Subcutaneous abdominal adipose tissue (tissue), 5 donors: ENCODE data around the gene ADAMTSL4.

Experiments used
- H3K27ac ChIP-seq: one replicate; pipeline ENCODE4 v1.7.0; 2013; ENCODE audit warnings: low read depth, mild to moderate bottlenecking, inconsistent platforms, low read length, moderate library complexity
- H3K27me3 ChIP-seq, 5 donors: one replicate each; pipeline ENCODE4 v1.7.0; 2013; ENCODE audit warnings: low read length in 5 of 5, inconsistent platforms in 1 of 5; ENCODE audit not compliant: control insufficient read depth in 5 of 5, insufficient read depth in 4 of 5
- H3K36me3 ChIP-seq, 5 donors: one replicate each; pipeline ENCODE4 v1.7.0; 2013; ENCODE audit warnings: low read length in 5 of 5; ENCODE audit not compliant: control insufficient read depth in 5 of 5, insufficient read depth in 5 of 5
- H3K4me1 ChIP-seq, 5 donors: one replicate each; pipeline ENCODE4 v1.7.0; 2013; ENCODE audit warnings: low read length in 5 of 5, mild to moderate bottlenecking in 3 of 5, moderate library complexity in 1 of 5; ENCODE audit not compliant: control insufficient read depth in 5 of 5, insufficient read depth in 5 of 5
- H3K4me3 ChIP-seq, 5 donors: one replicate each; pipeline ENCODE4 v1.7.0; 2013; ENCODE audit warnings: low read length in 5 of 5, low read depth in 1 of 5
- H3K9ac ChIP-seq, 5 donors: one replicate each; pipeline ENCODE4 v1.7.0; 2013; ENCODE audit warnings: low read length in 5 of 5, mild to moderate bottlenecking in 4 of 5, moderate library complexity in 3 of 5
- H3K9me3 ChIP-seq, 5 donors: one replicate each; pipeline ENCODE4 v1.7.0; 2013; ENCODE audit warnings: low read length in 5 of 5; ENCODE audit not compliant: control insufficient read depth in 5 of 5
- donor health status: healthy.
- donor health status: healthy.
- donor health status: healthy.
- donor health status: healthy.
- donor health status: healthy.

The ADAMTSL4 gene

DNA sequence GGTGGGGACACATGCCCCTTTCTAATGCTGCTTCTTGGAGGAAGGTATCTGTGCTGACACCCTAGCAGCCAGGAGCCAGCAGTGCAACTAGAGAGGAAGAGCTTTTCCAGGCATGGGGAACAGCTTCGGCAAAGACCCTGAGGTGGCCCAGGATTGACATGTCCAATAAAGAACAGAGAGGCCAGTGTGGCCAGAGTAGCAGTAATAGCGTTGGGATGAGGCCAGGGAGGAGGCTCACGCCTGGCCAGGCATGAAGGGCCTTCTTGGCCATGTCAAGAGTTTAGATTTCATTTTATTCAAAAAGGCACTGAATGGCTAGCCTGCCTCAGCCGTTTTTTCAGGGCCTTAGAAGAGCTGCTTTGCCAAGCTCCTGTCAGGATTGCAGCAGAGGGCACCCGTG, 16.3 kb upstream of the ADAMTSL4 start:
- Histone ChIP-seq H3K4me1 (peaks cover 9 to 41% (median 21%) of the 10 kb centered on the region in 5 donors), H3K36me3 (no peaks in the 10 kb centered on the region), H3K27ac (peak overlapping the region; percentile 52), H3K27me3 (no peaks in the 10 kb centered on the region), H3K4me3 (no peak overlapping the region), H3K9ac (peak overlapping the region in 1 of 5 donors; percentile 27), H3K9me3 (no peaks in the 10 kb centered on the region)

DNA sequence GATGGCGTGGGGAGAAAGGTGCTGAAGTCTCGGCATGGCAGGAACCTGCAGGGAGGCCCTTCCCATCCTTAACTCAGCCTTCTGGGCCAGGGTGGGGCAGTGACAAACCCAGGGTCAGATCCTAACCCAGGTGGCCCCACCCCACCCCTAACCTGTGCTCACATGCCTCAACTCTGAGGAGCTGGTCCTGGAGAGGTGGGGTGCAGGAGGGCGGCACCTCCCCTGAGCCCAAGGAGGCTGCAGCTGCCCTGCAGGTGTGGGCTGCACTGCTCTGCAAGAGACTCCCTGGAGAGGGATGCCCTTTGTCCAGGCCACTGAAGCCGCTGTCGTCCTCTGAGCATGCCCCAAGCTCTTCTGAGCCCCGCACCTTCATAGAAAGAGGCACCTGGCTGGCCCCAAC, 15.2 kb upstream of the ADAMTSL4 start:
- Histone ChIP-seq H3K27me3 (no peaks in the 10 kb centered on the region), H3K4me3 (no peak overlapping the region), H3K4me1 (peaks cover 10 to 43% (median 26%) of the 10 kb centered on the region in 5 donors), H3K9ac (no peak overlapping the region), H3K36me3 (no peaks in the 10 kb centered on the region), H3K9me3 (no peaks in the 10 kb centered on the region), H3K27ac (no peak overlapping the region)

DNA sequence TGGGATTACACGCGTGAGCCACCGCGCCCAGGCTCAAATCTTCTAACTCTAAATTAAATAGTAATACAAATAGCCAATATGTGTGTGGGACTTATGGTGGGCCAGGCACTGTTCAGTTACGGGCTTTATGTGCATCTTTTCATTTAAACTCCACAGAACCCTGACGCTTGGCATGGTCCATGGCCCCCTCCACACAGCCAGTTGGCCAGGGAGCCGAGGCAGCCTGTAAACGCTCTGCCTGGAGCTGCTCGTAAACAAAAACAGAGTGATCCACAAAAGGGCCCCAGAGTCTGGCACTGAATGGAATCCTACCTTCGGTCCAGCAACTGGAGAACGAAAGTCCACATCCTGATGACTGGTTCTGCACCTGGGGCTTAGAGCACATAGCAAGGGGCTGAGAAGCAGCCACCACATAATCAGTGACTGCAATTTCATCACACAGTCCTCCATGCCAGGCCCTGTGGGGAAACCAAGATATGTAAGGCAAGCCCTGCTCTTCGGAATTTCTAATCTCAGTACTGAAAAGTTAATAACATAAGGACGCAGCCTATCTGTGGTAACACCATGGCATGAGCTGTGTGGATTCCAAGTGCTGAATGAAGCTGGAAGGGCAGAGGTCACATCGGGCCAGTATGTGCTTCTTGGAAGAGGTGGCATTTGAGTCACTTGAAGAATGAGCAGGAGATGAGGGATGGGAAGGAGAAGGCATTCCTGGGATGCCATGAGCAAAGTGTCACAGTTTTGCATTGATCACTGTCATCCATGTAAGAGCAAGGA, 13.5 kb upstream of the ADAMTSL4 start:
- Histone ChIP-seq H3K36me3 (no peaks in the 10 kb centered on the region), H3K4me3 (no peak overlapping the region), H3K9ac (no peak overlapping the region), H3K9me3 (no peaks in the 10 kb centered on the region), H3K27me3 (no peaks in the 10 kb centered on the region), H3K4me1 (peaks cover 7 to 39% (median 22%) of the 10 kb centered on the region in 5 donors), H3K27ac (peak overlapping the region; percentile 7)

GRCh38 chr1:150536836-150537731, 12.1 kb upstream of the ADAMTSL4 start:
- H3K9ac ChIP-seq = no peak overlapping the region
- H3K4me1 ChIP-seq = peaks cover 7 to 37% (median 21%) of the 10 kb centered on the region in 5 donors
- H3K4me3 ChIP-seq = no peak overlapping the region
- H3K27me3 ChIP-seq = no peaks in the 10 kb centered on the region
- no peaks in the 10 kb centered on the region for H3K36me3 ChIP-seq
- no peaks in the 10 kb centered on the region for H3K9me3 ChIP-seq
- no peak overlapping the region for H3K27ac ChIP-seq

DNA sequence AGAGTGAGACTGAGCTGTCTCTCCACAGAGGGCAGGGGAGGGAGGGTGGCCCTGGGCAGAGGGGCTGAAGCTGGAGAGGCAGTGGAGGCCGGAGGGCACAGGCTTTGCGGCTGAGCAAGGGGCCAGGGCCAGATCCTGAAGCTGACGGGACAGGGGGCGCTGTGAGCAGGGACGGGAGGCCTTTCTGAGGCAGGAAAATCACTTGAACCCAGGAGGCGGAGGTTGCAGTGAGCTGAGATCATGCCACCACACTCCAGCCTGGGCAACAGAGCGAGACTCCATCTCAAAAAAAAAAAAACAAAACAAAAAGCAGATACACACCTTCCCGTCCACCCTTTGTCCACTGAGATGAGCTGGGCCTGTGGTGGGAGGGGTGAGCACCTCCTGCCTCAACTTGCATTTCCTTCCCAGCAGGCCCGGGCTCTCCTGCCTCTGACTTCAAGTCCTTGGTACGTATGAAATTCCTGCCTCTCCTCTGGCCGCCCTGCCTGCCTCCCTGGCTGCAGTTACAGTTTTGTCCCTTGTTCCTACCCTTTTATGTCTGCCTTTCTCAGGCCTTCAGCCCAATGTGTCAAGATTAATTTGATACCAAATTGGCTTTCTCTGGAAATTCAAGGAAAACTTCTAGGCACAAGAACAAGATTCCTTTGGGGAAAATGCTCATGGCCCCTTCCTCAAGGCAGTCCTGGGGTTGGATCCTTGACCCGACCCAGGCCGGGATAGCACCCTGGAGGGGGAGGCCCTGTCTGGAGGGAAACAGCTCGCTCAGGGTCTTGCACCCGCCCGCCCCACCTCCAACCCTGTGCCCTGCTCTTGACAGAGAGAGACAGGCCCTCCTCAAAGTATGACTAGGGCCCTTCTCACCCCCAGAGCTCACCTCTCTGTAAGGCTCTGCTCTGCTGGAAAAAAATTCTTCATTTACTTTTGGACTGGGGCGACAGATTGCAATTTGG, 11.2 kb upstream of the ADAMTSL4 start:
- no peak overlapping the region for H3K4me3 ChIP-seq
- H3K27ac ChIP-seq = no peak overlapping the region
- H3K9me3 ChIP-seq = no peaks in the 10 kb centered on the region
- no peaks in the 10 kb centered on the region for H3K36me3 ChIP-seq
- peaks cover 3 to 28% (median 13%) of the 10 kb centered on the region in 5 donors for H3K4me1 ChIP-seq
- H3K9ac ChIP-seq = peak overlapping the region in 1 of 5 donors; percentile 28
- no peaks in the 10 kb centered on the region for H3K27me3 ChIP-seq

GRCh38 chr1:150543500-150544143, 5.6 kb upstream of the ADAMTSL4 start:
- Histone ChIP-seq H3K4me3 (no peak overlapping the region), H3K9me3 (no peaks in the 10 kb centered on the region), H3K27me3 (no peaks in the 10 kb centered on the region), H3K36me3 (no peaks in the 10 kb centered on the region), H3K4me1 (peaks cover 3 to 13% (median 10%) of the 10 kb centered on the region in 5 donors), H3K27ac (no peak overlapping the region), H3K9ac (no peak overlapping the region)

DNA sequence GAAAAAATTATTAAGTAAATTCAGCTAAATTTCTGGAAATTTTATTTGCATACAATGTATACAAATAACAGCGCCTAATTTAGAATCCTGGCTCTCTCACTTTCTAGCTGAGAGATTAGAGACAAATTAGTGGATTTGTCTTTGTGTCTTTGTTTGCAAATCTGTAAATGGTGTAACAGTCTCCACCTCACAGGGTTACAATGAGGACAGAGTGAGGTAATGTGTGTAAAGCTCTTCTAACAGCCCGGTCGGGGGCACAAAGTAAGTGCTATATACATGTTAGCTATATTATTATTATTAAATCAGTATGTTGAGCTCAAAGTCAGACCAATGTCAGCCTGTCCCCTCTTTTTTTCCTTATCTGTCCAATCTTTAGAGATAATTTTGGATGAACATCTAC, 5.0 kb upstream of the ADAMTSL4 start:
- Histone ChIP-seq H3K9ac (peak overlapping the region in 1 of 5 donors; percentile 24), H3K4me1 (peaks cover 3 to 17% (median 11%) of the 10 kb centered on the region in 5 donors), H3K27ac (no peak overlapping the region), H3K4me3 (no peak overlapping the region), H3K27me3 (no peaks in the 10 kb centered on the region), H3K9me3 (no peaks in the 10 kb centered on the region), H3K36me3 (no peaks in the 10 kb centered on the region)

- H3K27ac ChIP-seq = no peak overlapping the region
- no peaks in the 10 kb centered on the region for H3K36me3 ChIP-seq
- no peak overlapping the region for H3K9ac ChIP-seq
- no peaks in the 10 kb centered on the region for H3K9me3 ChIP-seq
- no peak overlapping the region for H3K4me3 ChIP-seq
- H3K4me1 ChIP-seq = peaks cover 3 to 29% (median 24%) of the 10 kb centered on the region in 5 donors
- H3K27me3 ChIP-seq = no peaks in the 10 kb centered on the region
These were observed 3.6 kb upstream of the ADAMTSL4 start for GRCh38 chr1:150545486-150546032.
